Erythroblast (primary cell): ENCODE data around the gene SH3GL1.

ENCODE experiments used
- DNase-seq, 2 experiments: peaks; one replicate each; lab custom pipeline; 2025; lab: John Stamatoyannopoulos, UW
- GATA1 ChIP-seq: IDR thresholded peaks from 2 replicates; pipeline ENCODE4 v1.6.1; 2011; ENCODE audit warnings: low read depth, mild to moderate bottlenecking, control low read depth, low read length, moderate library complexity
- POLR2A ChIP-seq: IDR thresholded peaks from 2 replicates; pipeline ENCODE4 v1.6.1; 2011; ENCODE audit warnings: mild to moderate bottlenecking, low read length

SH3GL1 gene

GRCh38 chr19:4399812-4400134, 574 bp downstream of the SH3GL1 start:
- TF ChIP-seq POLR2A (no peak), GATA1 (no peak)
- peak; percentile 66 to 75 for DNase-seq

GRCh38 chr19:4396949-4397783, 3.2 kb downstream of the SH3GL1 start:
- DNase-seq, result peak in 1 of 2 experiments; percentile 33
- TF ChIP-seq POLR2A, result no peak
- no peak for TF ChIP-seq GATA1

- TF ChIP-seq POLR2A (no peak), GATA1 (no peak)
- no peak for DNase-seq
Measured at GRCh38 chr19:4393947-4394590, 6.3 kb downstream of the SH3GL1 start.

- no peak for DNase-seq
- TF ChIP-seq GATA1 (no peak), POLR2A (no peak)
Measured at GRCh38 chr19:4391701-4392483, 8.5 kb downstream of the SH3GL1 start.

- no peak for TF ChIP-seq POLR2A
- TF ChIP-seq GATA1, result no peak
- DNase-seq, result no peak
Measured at GRCh38 chr19:4391306-4391693, 9.0 kb downstream of the SH3GL1 start.

- TF ChIP-seq POLR2A (no peak), GATA1 (no peak)
- DNase-seq, result no peak
Measured at GRCh38 chr19:4390567-4391305, 9.6 kb downstream of the SH3GL1 start.

- no peak for DNase-seq
- TF ChIP-seq GATA1 (no peak), POLR2A (no peak)
Measured at GRCh38 chr19:4390017-4390566, 10.3 kb downstream of the SH3GL1 start.

GRCh38 chr19:4389511-4390016, 10.8 kb downstream of the SH3GL1 start:
- TF ChIP-seq GATA1 (no peak), POLR2A (no peak)
- DNase-seq, result no peak

GRCh38 chr19:4389064-4389375, 11.3 kb downstream of the SH3GL1 start:
- TF ChIP-seq POLR2A (no peak), GATA1 (no peak)
- no peak for DNase-seq

- DNase-seq, result no peak
- TF ChIP-seq GATA1, result no peak
- no peak for TF ChIP-seq POLR2A
Measured at GRCh38 chr19:4388337-4389063, 11.8 kb downstream of the SH3GL1 start.

- no peak for DNase-seq
- no peak for TF ChIP-seq GATA1
- no peak for TF ChIP-seq POLR2A
Measured at GRCh38 chr19:4386041-4386782, 14.1 kb downstream of the SH3GL1 start.
